Endothelial cell of umbilical vein (primary cell): ENCODE data around the gene ACP3. TPM values are rescaled to one million over a fixed set of nuclear protein-coding genes. Genes with fewer than 3 reads are reported as not detected.
A peak's percentile ranks its signal among the peaks of the same experiment; 100 is the strongest.

Source experiments
- BruUV-seq: library from RNA; stranded (reverse); fragments of 400-500 nt; replicated peaks from 2 replicates; lab custom pipeline; 2021; lab: Mats Ljungman, UMichigan
- CTCF ChIA-PET: fragments of 300-600, 350-600 bp; sonication (Branson Sonifier 250); formaldehyde crosslinking; loops from one replicate; lab custom pipeline; 2021; ENCODE audit warnings: antibody characterized with exemption, inconsistent platforms; lab: Charles Lee
- POLR2A ChIA-PET: fragments of 300-600, 350-600 bp; sonication (Branson Sonifier 250); formaldehyde crosslinking; loops from one replicate; lab custom pipeline; 2021; ENCODE audit warnings: antibody characterized with exemption, inconsistent platforms; lab: Charles Lee
- DNase-seq: peaks from one replicate; pipeline ENCODE4 v3.0.0-alpha.2; 2011; ENCODE audit warnings: low read depth, low spot score
- FAIRE-seq: peaks from 2 replicates; lab custom pipeline; 2011; peaks lifted over from hg19 to GRCh38; lab: Jason Lieb, UNC
- H2AFZ ChIP-seq: 2 replicates; pipeline ENCODE4 v1.6.0; 2012; ENCODE audit warnings: low read depth, low read length, control low read depth, inconsistent platforms
- H3K27ac ChIP-seq: 2 replicates; pipeline ENCODE4 v1.5.1; 2011; ENCODE audit warnings: low read depth, mild to moderate bottlenecking, control low read depth, low read length, moderate library complexity; ENCODE audit not compliant: insufficient read depth
- H3K27me3 ChIP-seq, 2 experiments: 2 replicates each; pipeline versions ENCODE4 v1.6.0 to v1.6.1; 2011; ENCODE audit warnings: low read length in 2 of 2, mixed read lengths in 1 of 2; ENCODE audit not compliant: control insufficient read depth in 2 of 2, insufficient read depth in 2 of 2
- H3K36me3 ChIP-seq, 2 experiments: 2 replicates in 1 of 2; 3 replicates in 1 of 2; pipeline ENCODE4 v1.5.1; 2011; ENCODE audit warnings: low read length in 2 of 2, mild to moderate bottlenecking in 1 of 2, moderate library complexity in 1 of 2; ENCODE audit not compliant: control insufficient read depth in 2 of 2, insufficient read depth in 2 of 2; ENCODE audit errors: extremely low read depth in 1 of 2
- H3K4me1 ChIP-seq: 3 replicates; pipeline ENCODE4 v1.5.1; 2011; ENCODE audit warnings: mild to moderate bottlenecking, low read length; ENCODE audit not compliant: control insufficient read depth, insufficient read depth; ENCODE audit errors: extremely low read depth
- H3K4me2 ChIP-seq: 2 replicates; pipeline ENCODE4 v1.6.1; 2011; ENCODE audit warnings: low read length, control low read depth, mixed read lengths; ENCODE audit not compliant: insufficient read depth
- H3K4me3 ChIP-seq, 3 experiments: fragments of 200-600 bp in 1 of 3; sonication (generic), shearing (Covaris generic) in 1 of 3; replicated peaks in 1 of 3; 2 replicates each; pipeline ENCODE4 v1.5.1; 2011 to 2016; ENCODE audit warnings: control low read depth in 3 of 3, low read length in 3 of 3, mild to moderate bottlenecking in 2 of 3, inconsistent platforms in 1 of 3, low read depth in 1 of 3, moderate library complexity in 1 of 3; ENCODE audit not compliant: insufficient read depth in 1 of 3
- H3K79me2 ChIP-seq: 2 replicates; pipeline ENCODE4 v1.6.0; 2012; ENCODE audit warnings: low read length, inconsistent platforms; ENCODE audit not compliant: control insufficient read depth, insufficient read depth
- H3K9ac ChIP-seq: replicated peaks from 2 replicates; pipeline ENCODE3; 2011; ENCODE audit warnings: low read length, control low read depth; ENCODE audit not compliant: insufficient read depth; ENCODE audit errors: extremely low read depth
- H3K9me1 ChIP-seq: replicated peaks from 3 replicates; pipeline ENCODE4 v1.6.0; 2011; ENCODE audit warnings: mild to moderate bottlenecking, low read length; ENCODE audit not compliant: control insufficient read depth, insufficient read depth; ENCODE audit errors: extremely low read depth
- H3K9me3 ChIP-seq: replicated peaks from 2 replicates; pipeline ENCODE4 v1.5.1; 2012; ENCODE audit warnings: low read length, inconsistent platforms; ENCODE audit not compliant: control insufficient read depth, insufficient read depth
- H4K20me1 ChIP-seq: replicated peaks from 2 replicates; pipeline ENCODE3; 2011; ENCODE audit warnings: mild to moderate bottlenecking, low read length; ENCODE audit not compliant: control insufficient read depth, insufficient read depth; ENCODE audit errors: extremely low read depth
- CTCF ChIP-seq, 2 donors: IDR thresholded peaks; 1 replicate in 1 of 2; 2 replicates in 1 of 2; pipeline ENCODE4 v1.5.1; 2011; ENCODE audit warnings: low read length in 2 of 2, mild to moderate bottlenecking in 2 of 2, moderate library complexity in 2 of 2, control low read depth in 1 of 2, inconsistent platforms in 1 of 2, low read depth in 1 of 2; ENCODE audit not compliant: insufficient read depth in 1 of 2; ENCODE audit errors: extremely low read depth in 1 of 2
- EZH2 ChIP-seq: IDR thresholded peaks from 2 replicates; pipeline ENCODE4 v1.6.1; 2012; ENCODE audit warnings: borderline replicate concordance, low read depth, mild to moderate bottlenecking, moderate library complexity, low read length, inconsistent platforms; ENCODE audit not compliant: severe bottlenecking
- FOS ChIP-seq: IDR thresholded peaks from 2 replicates; pipeline ENCODE4 v1.6.1; 2011; ENCODE audit warnings: mild to moderate bottlenecking, low read length, moderate library complexity, borderline replicate concordance; ENCODE audit not compliant: insufficient read depth
- GATA2 ChIP-seq: IDR thresholded peaks from 2 replicates; pipeline ENCODE4 v1.7.0; 2011; ENCODE audit warnings: low read depth, mild to moderate bottlenecking, moderate library complexity, mixed read lengths, low read length; ENCODE audit not compliant: insufficient read length, insufficient read depth
- MYC ChIP-seq: IDR thresholded peaks from one replicate; pipeline ENCODE4 v1.6.1; 2011; ENCODE audit warnings: mild to moderate bottlenecking, low read depth, low read length
- POLR2A ChIP-seq: IDR thresholded peaks from 2 replicates; pipeline ENCODE4 v1.6.1; 2012; ENCODE audit warnings: low read depth, mild to moderate bottlenecking, control low read depth, low read length
- dilution Hi-C: fragments of 300-500 bp; cut with MboI; formaldehyde crosslinking; loops from one replicate; pipeline ENCODE4 v1.15.0; 2019; ENCODE audit warnings: low sequenced_read_pairs; ENCODE audit not compliant: extremely low pct_ligation_motif_present
- intact Hi-C: fragments of 100-400 bp; cut with micrococcal nuclease; formaldehyde crosslinking; loops from one replicate; pipeline ENCODE4 v1.10.0; 2022
- polyA plus RNA-seq, 4 experiments: library from polyadenylated mRNA; depleted of rRNA in 3 of 4; stranded (reverse) in 3 of 4; unstranded in 1 of 4; fragments of >200 nt; gene quantifications; 2 replicates each; pipeline versions ENCODE4 v1.2.1 to v1.2.3, GENCODE V29; 2011 to 2012; ENCODE audit warnings: missing spikeins in 1 of 4
- total RNA-seq: library from RNA; stranded (reverse); gene quantifications from 2 replicates; pipeline ENCODE4 v1.2.3, GENCODE V29; 2021

Gene ACP3
- total and polyA plus RNA-seq, 2 donors (not counting 3 experiments of a cell fraction or from before 2014, with no cell fraction given), result not detected

- no peak for TF ChIP-seq EZH2
- peak; percentile 72 to 74 for TF ChIP-seq CTCF (IDR thresholded peaks at IDR 0.05; ENCODE audit: extremely low read depth in 1 of 2, insufficient read depth in 1 of 2, low read depth in 1 of 2, low read length in 2 of 2)
- TF ChIP-seq MYC, result no peak
- Histone ChIP-seq H3K4me2 (no peak overlapping the region), H3K9me3 (no peaks in the 10 kb centered on the region), H4K20me1 (no peaks in the 10 kb centered on the region), H3K4me1 (peaks cover 3% of the 10 kb centered on the region), H3K79me2 (no peaks in the 10 kb centered on the region), H3K4me3 (no peak overlapping the region), H3K36me3 (no peaks in the 10 kb centered on the region), H3K9ac (no peak overlapping the region), H3K9me1 (no peaks in the 10 kb centered on the region), H3K27me3 (no peaks in the 10 kb centered on the region), H2AFZ (no peak overlapping the region), H3K27ac (no peak overlapping the region)
- POLR2A ChIA-PET, result no interaction called here
- CTCF ChIA-PET, result interaction anchor here (0.6 to 12.4 kb wide), 14 partner anchors 9 to 603 kb away, joined by 3 to 150 read pairs (median 6); partner anchors contain the start of gene DNAJC13
- DNase-seq (peak; percentile 58), FAIRE-seq (peak; percentile 67)
- intact Hi-C loops (loop anchor here (1.0 to 5.0 kb wide), 6 partner anchors 47 to 362 kb away; partner anchors contain the start of gene CPNE4), dilution Hi-C loops (no loop called here)
- no TSS peak for BruUV-seq
Observed at GRCh38 chr3:132399054-132399929, 82.1 kb downstream of the ACP3 start.

GRCh38 chr3:132401255-132401654, 84.0 kb downstream of the ACP3 start:
- Histone ChIP-seq H3K4me2 (no peak overlapping the region), H3K27me3 (no peaks in the 10 kb centered on the region), H3K4me1 (peaks cover 22% of the 10 kb centered on the region), H3K9ac (no peak overlapping the region), H2AFZ (no peak overlapping the region), H3K27ac (no peak overlapping the region), H3K4me3 (no peak overlapping the region), H3K36me3 (no peaks in the 10 kb centered on the region), H3K79me2 (no peaks in the 10 kb centered on the region), H3K9me3 (no peaks in the 10 kb centered on the region), H3K9me1 (no peaks in the 10 kb centered on the region), H4K20me1 (no peaks in the 10 kb centered on the region)
- intact Hi-C loops (no loop called here), dilution Hi-C loops (no loop called here)
- no TSS peak for BruUV-seq
- CTCF ChIA-PET, result interaction anchor here (1.0 to 12.4 kb wide), 4 partner anchors 19 to 146 kb away, joined by 3 to 150 read pairs (median 4); no protein-coding TSS in a partner anchor
- FAIRE-seq, result no peak
- no peak for TF ChIP-seq GATA2
- no peak for TF ChIP-seq FOS
- no peak for TF ChIP-seq MYC
- no peak for TF ChIP-seq POLR2A
- DNase-seq, result no peak
- POLR2A ChIA-PET, result no interaction called here
